GM12864 (cell line): ENCODE data around the gene MPL.

ENCODE experiments used
- DNase-seq: peaks from one replicate; pipeline ENCODE4 v3.0.0-alpha.2; 2011; ENCODE audit warnings: low read depth
- H3K4me3 ChIP-seq: 2 replicates; pipeline ENCODE4 v1.5.1; 2011; ENCODE audit warnings: mild to moderate bottlenecking, low read depth, low read length, control low read depth
- CTCF ChIP-seq: IDR thresholded peaks from 2 replicates; pipeline ENCODE4 v1.5.1; 2011; ENCODE audit warnings: low read depth, mild to moderate bottlenecking, moderate library complexity, low read length, control low read depth, inconsistent platforms; ENCODE audit errors: missing control alignments

MPL gene

DNA sequence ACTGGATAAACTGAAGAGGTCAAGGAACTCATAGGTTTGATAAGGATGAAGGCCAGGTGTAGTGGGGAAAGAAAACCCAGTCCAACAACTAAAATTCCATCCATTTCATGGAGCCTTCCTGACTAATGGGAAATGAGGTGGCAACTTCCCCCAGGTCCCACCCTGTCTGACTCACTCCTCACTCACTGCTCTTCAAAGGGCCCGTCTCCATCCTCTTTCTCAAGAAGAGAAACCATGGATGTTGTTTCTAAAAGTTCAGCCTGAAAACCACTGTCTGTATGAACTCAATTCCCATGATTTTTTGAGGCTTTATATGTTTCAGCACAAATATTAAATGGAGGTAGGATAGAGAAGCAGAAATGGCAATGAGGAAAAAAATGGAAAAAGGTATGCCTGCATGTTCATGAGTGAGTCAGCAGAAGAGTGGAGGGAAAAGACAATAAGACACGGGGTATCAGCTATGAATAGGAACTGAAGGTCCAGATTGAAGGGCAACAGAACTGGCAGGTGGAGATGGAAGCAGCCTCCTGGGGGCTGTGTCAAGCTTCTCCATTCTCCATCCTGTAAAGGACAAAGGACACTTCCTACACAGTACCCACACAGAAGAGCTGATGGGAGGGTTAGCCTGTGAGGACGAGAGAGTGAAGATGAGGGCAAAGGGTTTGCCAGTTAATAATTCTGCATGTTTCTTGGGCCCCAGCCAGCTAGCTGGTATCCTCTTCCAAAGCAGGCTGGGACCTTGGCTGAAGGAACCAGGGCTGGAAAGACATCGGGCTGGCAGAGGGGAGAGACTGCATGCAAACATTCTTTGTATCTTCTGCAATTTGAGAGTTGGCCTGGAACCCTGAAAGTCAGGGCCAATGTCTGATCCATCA lies 35.7 kb downstream of the MPL start:
- no peak for DNase-seq
- no peak overlapping the region for H3K4me3 ChIP-seq
- TF ChIP-seq CTCF: no peak

DNA sequence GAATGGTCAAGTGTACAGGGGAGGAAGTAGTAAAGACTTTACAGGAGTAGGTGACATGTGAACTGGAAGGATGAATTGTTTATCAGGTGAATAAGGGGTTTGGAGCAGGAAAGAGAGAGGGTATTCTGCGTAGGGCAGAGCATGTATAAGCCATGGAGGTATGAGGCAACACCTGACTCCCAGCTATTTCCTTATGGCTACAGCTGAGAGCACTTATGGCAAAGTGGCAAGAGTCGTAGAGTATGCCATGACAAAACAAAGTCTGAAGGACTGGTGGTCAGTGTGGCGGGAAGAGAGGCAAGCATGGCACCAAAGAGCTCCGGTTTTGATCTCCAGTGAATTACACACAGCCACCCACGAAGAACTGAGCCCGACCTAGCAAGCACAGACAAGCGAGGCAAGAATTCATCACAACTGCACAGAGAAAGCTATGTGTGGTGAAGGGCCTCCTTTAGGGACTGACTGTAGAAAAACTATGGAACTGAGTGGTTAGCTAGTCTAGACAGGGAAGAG lies 39.2 kb downstream of the MPL start:
- TF ChIP-seq CTCF: no peak
- no peak for DNase-seq
- no peak overlapping the region for H3K4me3 ChIP-seq

- H3K4me3 ChIP-seq: no peak overlapping the region
- no peak for DNase-seq
- TF ChIP-seq CTCF: no peak
Measured at GRCh38 chr1:43377831-43378230, 40.2 kb downstream of the MPL start.

GRCh38 chr1:43379476-43379875 lies 41.9 kb downstream of the MPL start:
- no peak for DNase-seq
- H3K4me3 ChIP-seq: no peak overlapping the region
- TF ChIP-seq CTCF: no peak

DNA sequence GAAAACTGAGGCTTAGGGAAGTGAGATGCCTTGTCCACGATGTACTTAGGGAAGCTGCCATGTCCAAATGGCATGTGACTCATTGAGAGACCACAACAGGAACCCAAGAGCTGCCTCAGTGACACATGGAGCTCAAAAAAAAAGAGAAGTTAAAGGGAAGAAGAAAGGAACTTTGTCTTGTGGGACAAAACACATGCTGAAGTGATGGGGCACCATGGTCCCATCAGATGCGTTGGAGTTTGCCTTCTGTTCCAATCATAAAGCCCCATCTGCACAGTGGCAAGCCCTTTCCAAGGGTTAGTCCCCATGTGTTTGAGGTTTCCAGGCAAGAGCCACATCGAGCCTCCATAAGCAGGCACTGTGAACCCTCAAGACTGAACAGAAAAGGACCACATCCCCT lies 44.0 kb downstream of the MPL start:
- no peak overlapping the region for H3K4me3 ChIP-seq
- DNase-seq: no peak
- no peak for TF ChIP-seq CTCF

- no peak for DNase-seq
- H3K4me3 ChIP-seq: no peak overlapping the region
- TF ChIP-seq CTCF: no peak
Measured at GRCh38 chr1:43382027-43382779, 44.6 kb downstream of the MPL start.

DNA sequence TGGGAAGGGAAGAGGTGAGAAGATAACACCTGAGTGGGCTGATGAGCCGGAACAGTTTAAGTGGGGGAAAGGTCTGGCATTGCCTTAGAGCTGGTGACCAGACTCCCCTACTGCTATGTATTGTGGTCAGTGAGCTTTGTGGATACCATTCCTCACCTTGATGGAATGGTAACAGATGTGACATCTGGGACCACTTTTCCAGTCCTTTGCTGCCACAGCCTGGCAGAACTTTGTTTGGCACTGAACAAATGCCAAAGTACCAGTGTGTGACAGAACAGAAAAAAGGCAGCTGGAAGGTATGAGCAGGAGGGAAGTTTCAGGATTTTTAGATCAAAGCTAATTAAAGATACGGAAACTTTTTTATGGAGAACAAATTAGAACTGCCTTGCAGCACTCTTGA lies 45.8 kb downstream of the MPL start:
- no peak for TF ChIP-seq CTCF
- DNase-seq: no peak
- no peak overlapping the region for H3K4me3 ChIP-seq
